HEK293 (cell line): ENCODE measurements around the gene PLXND1.

ENCODE experiments used
- CTCF ChIA-PET: fragments of 350-600 bp; formaldehyde crosslinking; extraction: SDS; loops from one replicate; lab custom pipeline; 2021; ENCODE audit warnings: antibody characterized with exemption; lab: Yijun Ruan, JAX
- POLR2A ChIA-PET: fragments of 300-600 bp; formaldehyde crosslinking; extraction: SDS; loops from one replicate; lab custom pipeline; 2020; ENCODE audit warnings: antibody characterized with exemption, inconsistent platforms; lab: Yijun Ruan, JAX
- H3K27ac ChIP-seq: fragments of 200-500 bp; sonication (Bioruptor generic); 2 replicates; pipeline ENCODE4 v1.5.1; 2014; ENCODE audit warnings: low read depth, low read length, control low read depth, inconsistent platforms; ENCODE audit errors: extremely low read depth
- H3K36me3 ChIP-seq, 2 experiments: fragments of 200-500 bp in 1 of 2; sonication (Bioruptor generic) in 1 of 2; 1 replicate in 1 of 2; 2 replicates in 1 of 2; pipeline ENCODE4 v1.5.1; 2014 to 2017; ENCODE audit warnings: inconsistent platforms in 2 of 2, low read length in 2 of 2; ENCODE audit not compliant: control insufficient read depth in 2 of 2, insufficient read depth in 1 of 2
- H3K4me1 ChIP-seq: fragments of 200-500 bp; sonication (Bioruptor generic); 2 replicates; pipeline ENCODE4 v1.5.1; 2014; ENCODE audit warnings: mild to moderate bottlenecking, low read length, inconsistent platforms; ENCODE audit not compliant: control insufficient read depth, insufficient read depth
- H3K4me3 ChIP-seq: 2 replicates; pipeline ENCODE4 v1.5.1; 2011; ENCODE audit warnings: low read depth, mild to moderate bottlenecking, control low read depth, low read length, moderate library complexity
- H3K9me3 ChIP-seq: fragments of 200-500 bp; sonication (Bioruptor generic); 2 replicates; pipeline ENCODE4 v1.5.1; 2014; ENCODE audit warnings: low read depth, low read length, inconsistent platforms; ENCODE audit not compliant: control insufficient read depth, insufficient read depth
- BCL11B ChIP-seq: fragments of 450-650 bp; formaldehyde crosslinking; IDR thresholded peaks from 2 replicates; pipeline ENCODE4 v1.5.1; 2016; ENCODE audit warnings: low read depth, missing biosample characterization, missing genetic modification characterization
- HOXC10 ChIP-seq: sonication (generic); formaldehyde crosslinking; IDR thresholded peaks from 2 replicates; pipeline ENCODE4 v1.8.1; 2023; ENCODE audit warnings: mild to moderate bottlenecking, missing genetic modification reagents
- KLF1 ChIP-seq: fragments of 450-650 bp; formaldehyde crosslinking; IDR thresholded peaks from 2 replicates; pipeline ENCODE4 v1.5.1; 2016; ENCODE audit warnings: missing biosample characterization, missing genetic modification characterization
- REST ChIP-seq: fragments of 450-650 bp; formaldehyde crosslinking; IDR thresholded peaks from 2 replicates; pipeline ENCODE4 v1.5.1; 2016; ENCODE audit warnings: missing biosample characterization, missing genetic modification characterization
- ZBTB1 ChIP-seq: fragments of 450-650 bp; formaldehyde crosslinking; IDR thresholded peaks from 2 replicates; pipeline ENCODE4 v1.5.1; 2016; ENCODE audit warnings: missing biosample characterization, missing genetic modification characterization
- ZBTB11 ChIP-seq: fragments of 450-650 bp; formaldehyde crosslinking; conservative IDR thresholded peaks from 2 replicates; pipeline ENCODE4 v1.5.1; 2016; ENCODE audit warnings: low read depth, missing biosample characterization, missing genetic modification characterization
- ZBTB8A ChIP-seq: fragments of 450-650 bp; formaldehyde crosslinking; IDR thresholded peaks from 2 replicates; pipeline ENCODE4 v1.5.1; 2016; ENCODE audit warnings: missing biosample characterization, missing genetic modification characterization
- ZFP37 ChIP-seq: fragments of 450-650 bp; formaldehyde crosslinking; IDR thresholded peaks from 2 replicates; pipeline ENCODE4 v1.5.1; 2016; ENCODE audit warnings: missing biosample characterization, missing genetic modification characterization
- ZNF121 ChIP-seq: fragments of 450-650 bp; formaldehyde crosslinking; IDR thresholded peaks from 2 replicates; pipeline ENCODE4 v1.5.1; 2016; ENCODE audit warnings: missing biosample characterization, missing genetic modification characterization
- ZNF239 ChIP-seq: fragments of 450-650 bp; formaldehyde crosslinking; IDR thresholded peaks from 2 replicates; pipeline ENCODE4 v1.5.1; 2016; ENCODE audit warnings: missing biosample characterization, missing genetic modification characterization
- ZNF335 ChIP-seq: fragments of 450-650 bp; formaldehyde crosslinking; conservative IDR thresholded peaks from 2 replicates; pipeline ENCODE4 v1.5.1; 2016; ENCODE audit warnings: missing biosample characterization, missing genetic modification characterization
- ZNF362 ChIP-seq: fragments of 450-650 bp; formaldehyde crosslinking; IDR thresholded peaks from 2 replicates; pipeline ENCODE4 v1.5.1; 2016; ENCODE audit warnings: missing biosample characterization, missing genetic modification characterization
- ZNF433 ChIP-seq: fragments of 450-650 bp; formaldehyde crosslinking; IDR thresholded peaks from 2 replicates; pipeline ENCODE4 v1.5.1; 2016; ENCODE audit warnings: missing biosample characterization, missing genetic modification characterization, low read depth
- ZNF488 ChIP-seq: fragments of 450-650 bp; formaldehyde crosslinking; IDR thresholded peaks from 2 replicates; pipeline ENCODE4 v1.5.1; 2016; ENCODE audit warnings: missing biosample characterization, missing genetic modification characterization
- ZNF623 ChIP-seq: fragments of 450-650 bp; formaldehyde crosslinking; IDR thresholded peaks from 2 replicates; pipeline ENCODE4 v1.5.1; 2016; ENCODE audit warnings: missing biosample characterization, missing genetic modification characterization
- ZNF629 ChIP-seq: fragments of 450-650 bp; formaldehyde crosslinking; IDR thresholded peaks from 2 replicates; pipeline ENCODE4 v1.5.1; 2017; ENCODE audit warnings: missing biosample characterization, missing genetic modification characterization
- ZNF776 ChIP-seq: fragments of 450-650 bp; formaldehyde crosslinking; IDR thresholded peaks from 2 replicates; pipeline ENCODE4 v1.5.0; 2017; ENCODE audit warnings: missing biosample characterization, missing genetic modification characterization, borderline replicate concordance
- TF ChIP-seq, protein P1 (sequence below): fragments of 450-650 bp; formaldehyde crosslinking; IDR thresholded peaks from 2 replicates; pipeline ENCODE4 v1.5.1; 2016; ENCODE audit warnings: missing biosample characterization, missing genetic modification characterization
- TF ChIP-seq, protein P2 (sequence below): IDR thresholded peaks from 2 replicates; pipeline ENCODE4 v1.6.1; 2011; ENCODE audit warnings: mild to moderate bottlenecking, low read depth, low read length, borderline replicate concordance

The PLXND1 gene

DNA sequence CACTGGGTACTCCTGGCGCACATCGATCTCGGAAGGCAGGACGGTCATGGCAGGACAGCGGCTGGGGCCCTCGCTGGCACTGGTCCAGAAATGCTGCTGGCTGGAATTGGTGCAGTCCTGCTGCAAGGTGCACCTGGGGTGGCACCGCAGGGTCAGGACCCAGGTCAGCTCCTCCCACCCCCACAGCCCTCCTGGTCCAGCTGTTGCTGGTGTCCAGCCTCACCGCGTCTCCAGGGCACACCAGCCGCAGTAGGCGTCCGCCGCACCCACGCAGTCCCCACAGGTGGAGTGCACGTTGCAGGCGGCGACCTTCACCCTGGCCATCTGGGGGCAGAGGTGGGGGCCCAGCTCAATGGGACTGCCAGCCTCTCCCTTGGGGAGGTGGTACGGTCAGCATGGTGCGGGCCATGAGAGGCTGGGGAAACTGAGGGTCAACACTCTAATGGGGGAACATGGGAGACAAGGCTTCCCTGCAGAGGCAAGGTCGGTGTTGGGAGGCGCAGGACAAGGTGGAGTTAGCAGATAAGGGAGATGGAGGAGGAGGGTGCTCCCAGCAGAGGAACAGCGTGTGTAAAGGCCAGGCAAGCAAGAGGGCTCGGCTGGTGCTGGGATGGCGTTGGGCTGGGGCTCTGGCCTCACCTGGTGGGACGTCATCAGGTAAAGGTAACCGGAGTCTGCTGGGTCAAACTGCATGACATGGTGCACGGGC is 20.4 kb downstream of the PLXND1 start:
- CTCF ChIA-PET: no interaction called here
- no peak overlapping the region for H3K27ac ChIP-seq
- TF ChIP-seq REST (tag by site-specific recombination): peak; percentile 74
- TF ChIP-seq ZNF335 (tag by site-specific recombination): no peak
- POLR2A ChIA-PET: no interaction called here
- H3K4me1 ChIP-seq: no peaks in the 10 kb centered on the region
- H3K4me3 ChIP-seq: no peak overlapping the region
- no peaks in the 10 kb centered on the region for H3K9me3 ChIP-seq
- H3K36me3 ChIP-seq: peaks cover 0 to 23% of the 10 kb centered on the region in 2 experiments; a peak in 1 of 3 replicates

DNA sequence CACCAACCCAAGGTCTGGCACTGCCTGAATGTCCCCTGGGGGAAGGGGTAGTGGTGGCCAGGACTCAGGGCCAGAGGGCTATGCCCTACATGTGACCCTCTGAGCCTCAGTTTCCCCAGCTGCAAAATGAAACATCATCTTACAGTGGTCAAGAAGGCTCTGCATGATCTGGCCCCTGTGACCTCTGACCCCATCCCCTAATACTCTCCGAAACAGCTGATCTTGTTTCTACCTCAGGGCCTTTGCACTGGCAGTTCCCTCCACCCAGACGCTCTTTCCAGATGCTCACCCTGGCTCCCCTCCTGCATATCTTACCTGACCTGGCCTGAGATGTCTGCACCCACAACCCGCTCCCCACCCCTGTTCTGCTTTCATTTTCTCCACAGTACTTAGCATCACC is 21.8 kb downstream of the PLXND1 start:
- peaks cover 0 to 23% of the 10 kb centered on the region in 2 experiments; a peak in 1 of 3 replicates for H3K36me3 ChIP-seq
- no peak for TF ChIP-seq ZFP37
- no peak for TF ChIP-seq ZNF239 (tag by site-specific recombination)
- TF ChIP-seq KLF1: no peak
- TF ChIP-seq ZNF776 (tag by site-specific recombination): no peak
- TF ChIP-seq ZNF623: peak; percentile 97
- TF ChIP-seq, protein P1, sequence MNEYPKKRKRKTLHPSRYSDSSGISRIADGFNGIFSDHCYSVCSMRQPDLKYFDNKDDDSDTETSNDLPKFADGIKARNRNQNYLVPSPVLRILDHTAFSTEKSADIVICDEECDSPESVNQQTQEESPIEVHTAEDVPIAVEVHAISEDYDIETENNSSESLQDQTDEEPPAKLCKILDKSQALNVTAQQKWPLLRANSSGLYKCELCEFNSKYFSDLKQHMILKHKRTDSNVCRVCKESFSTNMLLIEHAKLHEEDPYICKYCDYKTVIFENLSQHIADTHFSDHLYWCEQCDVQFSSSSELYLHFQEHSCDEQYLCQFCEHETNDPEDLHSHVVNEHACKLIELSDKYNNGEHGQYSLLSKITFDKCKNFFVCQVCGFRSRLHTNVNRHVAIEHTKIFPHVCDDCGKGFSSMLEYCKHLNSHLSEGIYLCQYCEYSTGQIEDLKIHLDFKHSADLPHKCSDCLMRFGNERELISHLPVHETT (tag by site-specific recombination): no peak
- TF ChIP-seq ZNF433: no peak
- TF ChIP-seq ZNF362: no peak
- TF ChIP-seq BCL11B (tag by site-specific recombination): 0 out of 2 replicates have a peak, but pooled peaks have one; percentile 37

GRCh38 chr3:129583289-129583688 is 23.2 kb downstream of the PLXND1 start:
- H3K36me3 ChIP-seq: peaks cover 0 to 23% of the 10 kb centered on the region in 2 experiments; a peak in 1 of 3 replicates
- H3K4me1 ChIP-seq: no peaks in the 10 kb centered on the region
- no peak overlapping the region for H3K4me3 ChIP-seq
- CTCF ChIA-PET: interaction anchor here (0.6 kb wide), 1 partner anchor 1821 kb away, joined by 3 read pairs; no protein-coding TSS in a partner anchor
- POLR2A ChIA-PET: no interaction called here
- H3K9me3 ChIP-seq: no peaks in the 10 kb centered on the region
- no peak overlapping the region for H3K27ac ChIP-seq
- TF ChIP-seq ZNF629 (tag by site-specific recombination) (no peak), ZBTB8A (tag by site-specific recombination) (no peak), ZNF121 (tag by site-specific recombination) (no peak), ZBTB11 (tag by site-specific recombination) (no peak), ZBTB1 (tag by site-specific recombination) (no peak), HOXC10 (CRISPR knock-in tag) (no peak), ZNF488 (tag by site-specific recombination) (no peak)
- TF ChIP-seq, protein P2, sequence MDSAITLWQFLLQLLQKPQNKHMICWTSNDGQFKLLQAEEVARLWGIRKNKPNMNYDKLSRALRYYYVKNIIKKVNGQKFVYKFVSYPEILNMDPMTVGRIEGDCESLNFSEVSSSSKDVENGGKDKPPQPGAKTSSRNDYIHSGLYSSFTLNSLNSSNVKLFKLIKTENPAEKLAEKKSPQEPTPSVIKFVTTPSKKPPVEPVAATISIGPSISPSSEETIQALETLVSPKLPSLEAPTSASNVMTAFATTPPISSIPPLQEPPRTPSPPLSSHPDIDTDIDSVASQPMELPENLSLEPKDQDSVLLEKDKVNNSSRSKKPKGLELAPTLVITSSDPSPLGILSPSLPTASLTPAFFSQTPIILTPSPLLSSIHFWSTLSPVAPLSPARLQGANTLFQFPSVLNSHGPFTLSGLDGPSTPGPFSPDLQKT: no peak

More for the DNA sequence above, 21.8 kb downstream of the PLXND1 start:
- POLR2A ChIA-PET: no interaction called here
- CTCF ChIA-PET: interaction anchor here (0.6 kb wide), 1 partner anchor 35 kb away, joined by 3 read pairs; no protein-coding TSS in a partner anchor
- Histone ChIP-seq H3K4me3 (no peak overlapping the region), H3K9me3 (no peaks in the 10 kb centered on the region), H3K4me1 (no peaks in the 10 kb centered on the region), H3K27ac (no peak overlapping the region)
